Endodermal cell (in vitro differentiated cells): ENCODE data around the gene CCDC183. TPM values are rescaled to one million over a fixed set of nuclear protein-coding genes. Genes with fewer than 3 reads are reported as not detected.

ENCODE experiments used
- DNase-seq: peaks from one replicate; pipeline ENCODE4 v3.0.0-alpha.2; 2017
- H3K27ac ChIP-seq: 2 replicates; pipeline ENCODE4 v1.5.1; 2013; ENCODE audit warnings: mild to moderate bottlenecking, low read depth, low read length, moderate library complexity
- H3K27me3 ChIP-seq: 2 replicates; pipeline ENCODE4 v1.6.1; 2013; ENCODE audit warnings: mild to moderate bottlenecking, low read length, moderate library complexity; ENCODE audit not compliant: insufficient read depth, control insufficient read depth, poor library complexity, severe bottlenecking
- H3K36me3 ChIP-seq: 2 replicates; pipeline ENCODE4 v1.7.0; 2013; ENCODE audit warnings: mild to moderate bottlenecking, low read length, moderate library complexity; ENCODE audit not compliant: control insufficient read depth, insufficient read depth
- H3K4me1 ChIP-seq: one replicate; pipeline ENCODE4 v1.7.0; 2013; ENCODE audit warnings: low read length; ENCODE audit not compliant: control insufficient read depth, insufficient read depth
- H3K4me3 ChIP-seq: 2 replicates; pipeline ENCODE4 v1.5.1; 2013; ENCODE audit warnings: mild to moderate bottlenecking, low read length, moderate library complexity
- H3K9ac ChIP-seq: 2 replicates; pipeline ENCODE4 v1.6.1; 2013; ENCODE audit warnings: mild to moderate bottlenecking, low read length, moderate library complexity; ENCODE audit not compliant: poor library complexity, severe bottlenecking; ENCODE audit errors: extremely low read depth
- H3K9me3 ChIP-seq: 2 replicates; pipeline ENCODE4 v1.6.1; 2013; ENCODE audit warnings: mild to moderate bottlenecking, low read length, moderate library complexity; ENCODE audit not compliant: control insufficient read depth
- H3K27ac Mint-ChIP-seq: 2 replicates; pipeline ENCODE4 v1.8.0; 2020; ENCODE audit warnings: mixed read lengths
- H3K27me3 Mint-ChIP-seq: 2 replicates; pipeline ENCODE4 v1.8.0; 2021; ENCODE audit warnings: mild to moderate bottlenecking, mixed read lengths; ENCODE audit not compliant: insufficient read depth
- H3K36me3 Mint-ChIP-seq: 2 replicates; pipeline ENCODE4 v1.8.0; 2020; ENCODE audit warnings: low read depth, mixed read lengths
- H3K4me1 Mint-ChIP-seq: 2 replicates; pipeline ENCODE4 v1.8.0; 2020; ENCODE audit warnings: mixed read lengths
- H3K4me3 Mint-ChIP-seq: 2 replicates; pipeline ENCODE4 v1.8.0; 2020; ENCODE audit warnings: mild to moderate bottlenecking, moderate library complexity, mixed read lengths
- H3K9me3 Mint-ChIP-seq: 2 replicates; pipeline ENCODE4 v1.8.0; 2020; ENCODE audit warnings: mild to moderate bottlenecking, mixed read lengths
- CTCF ChIP-seq: fragments of 200-600 bp; sonication (generic); conservative IDR thresholded peaks from 2 replicates; pipeline ENCODE4 v1.5.0; 2021; ENCODE audit warnings: antibody characterized with exemption, mild to moderate bottlenecking
- WGBS, 2 experiments: methylation state at CpG; one replicate each; pipeline versions ENCODE4 v1.1.5 to v1.1.7; 2013; ENCODE audit warnings: missing lambda C conversion rate in 2 of 2, mixed read lengths in 1 of 2; ENCODE audit not compliant: insufficient coverage in 1 of 2, insufficient read length in 1 of 2; 5-methylcytosine and 5-hydroxymethylcytosine counted together
- total RNA-seq, 2 donors: library from RNA; stranded (reverse); fragmentation: NEBNext Ultra II Directional in 1 of 2; extraction: Animal tissue kit (Norgen Biotek cat#: 25700) in 1 of 2; gene quantifications; 2 replicates in 1 of 2; 3 replicates in 1 of 2; pipeline ENCODE4 v1.2.1, GENCODE V29; 2021

Gene CCDC183
- total RNA-seq, 2 donors from 2014 or later = 10.9 to 13.4 TPM

GRCh38 chr9:136751244-136751643 is 44.9 kb upstream of the CCDC183 start:
- peaks cover 31% of the 10 kb centered on the region for H3K9me3 Mint-ChIP-seq
- no peak overlapping the region for H3K27ac ChIP-seq
- TF ChIP-seq CTCF = no peak
- H3K36me3 ChIP-seq = no peaks in the 10 kb centered on the region
- no peaks in the 10 kb centered on the region for H3K27me3 ChIP-seq
- no peak for DNase-seq
- H3K4me1 Mint-ChIP-seq = no peaks in the 10 kb centered on the region
- H3K27me3 Mint-ChIP-seq = peaks cover 18% of the 10 kb centered on the region
- H3K36me3 Mint-ChIP-seq = peaks cover 2% of the 10 kb centered on the region
- H3K4me3 ChIP-seq = no peak overlapping the region
- H3K4me3 Mint-ChIP-seq = no peak overlapping the region
- H3K4me1 ChIP-seq = no peaks in the 10 kb centered on the region
- no peak overlapping the region for H3K27ac Mint-ChIP-seq
- 85 to 100% methylated on average over 1 of the region's 1 CpG for WGBS, 2 experiments
- H3K9me3 ChIP-seq = peaks cover 15% of the 10 kb centered on the region
- no peak overlapping the region for H3K9ac ChIP-seq

DNA sequence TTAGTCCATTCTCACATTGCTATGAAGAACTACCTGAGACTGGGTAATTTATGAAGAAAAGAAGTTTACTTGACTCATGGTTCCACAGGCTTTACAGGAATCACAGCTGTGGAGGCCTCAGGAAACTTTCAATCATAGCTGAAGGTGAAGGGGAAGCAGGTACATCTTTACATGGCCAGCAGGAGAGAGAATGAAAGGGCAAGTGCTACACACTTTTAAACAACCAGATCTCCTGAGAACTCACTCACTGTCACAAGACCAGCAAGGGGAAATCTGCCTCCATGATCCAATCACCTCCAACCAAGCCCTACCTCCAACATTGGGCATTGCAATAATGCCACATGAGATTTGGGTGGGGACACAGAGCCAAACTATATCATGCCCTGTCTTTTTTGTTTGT is 44.3 kb upstream of the CCDC183 start:
- Mint-ChIP-seq H3K4me1 (no peaks in the 10 kb centered on the region), H3K9me3 (peaks cover 33% of the 10 kb centered on the region), H3K4me3 (no peak overlapping the region), H3K27me3 (peaks cover 18% of the 10 kb centered on the region), H3K36me3 (peaks cover 2% of the 10 kb centered on the region), H3K27ac (no peak overlapping the region)
- no peaks in the 10 kb centered on the region for H3K27me3 ChIP-seq
- peaks cover 15% of the 10 kb centered on the region for H3K9me3 ChIP-seq
- no peak for TF ChIP-seq CTCF
- H3K9ac ChIP-seq = no peak overlapping the region
- H3K4me1 ChIP-seq = no peaks in the 10 kb centered on the region
- no peak for DNase-seq
- no peaks in the 10 kb centered on the region for H3K36me3 ChIP-seq
- no peak overlapping the region for H3K4me3 ChIP-seq
- no peak overlapping the region for H3K27ac ChIP-seq

- Histone ChIP-seq H3K36me3 (no peaks in the 10 kb centered on the region), H3K4me1 (no peaks in the 10 kb centered on the region), H3K9ac (no peak overlapping the region), H3K27me3 (no peaks in the 10 kb centered on the region), H3K4me3 (no peak overlapping the region), H3K9me3 (peaks cover 15% of the 10 kb centered on the region), H3K27ac (no peak overlapping the region)
- Mint-ChIP-seq H3K27ac (no peak overlapping the region), H3K4me3 (no peak overlapping the region), H3K27me3 (peaks cover 16% of the 10 kb centered on the region), H3K9me3 (peaks cover 33% of the 10 kb centered on the region), H3K36me3 (peaks cover 2% of the 10 kb centered on the region), H3K4me1 (no peaks in the 10 kb centered on the region)
- TF ChIP-seq CTCF = no peak
- 82 to 87% methylated on average over 28 to 31 of the region's 31 CpGs for WGBS, 2 experiments
- no peak for DNase-seq
Measured at GRCh38 chr9:136753371-136754058, 42.6 kb upstream of the CCDC183 start.
